Breast epithelium (tissue), 3 donors: ENCODE data around the gene GREM1.

ENCODE experiments used
- CTCF ChIP-seq, 3 donors: fragments of 450-650 bp; IDR thresholded peaks; one replicate each; pipeline ENCODE4 v1.5.1; 2016 to 2017; ENCODE audit warnings: antibody characterized with exemption in 3 of 3, mild to moderate bottlenecking in 3 of 3, moderate library complexity in 3 of 3
- POLR2A ChIP-seq: fragments of 450-650 bp; IDR thresholded peaks from one replicate; pipeline ENCODE4 v1.6.1; 2016; ENCODE audit warnings: antibody characterized with exemption, mild to moderate bottlenecking, moderate library complexity
- POLR2AphosphoS5 ChIP-seq, 3 donors: sonication (generic); formaldehyde crosslinking; IDR thresholded peaks; one replicate each; pipeline ENCODE4 v1.6.1; 2017; ENCODE audit warnings: antibody characterized with exemption in 3 of 3

GRCh38 chr15:32781781-32782180, 64.0 kb downstream of the GREM1 start:
- TF ChIP-seq POLR2A (no peak), CTCF (IDR thresholded peaks at IDR 0.05) (no peak), POLR2AphosphoS5 (IDR thresholded peaks at IDR 0.05) (no peak)
